NCI-H510A treated with DMSO at 0.1 percent for 48 hours (cell line): ENCODE measurements around the gene SPAG6.
A peak's percentile ranks its signal among the peaks of the same experiment; 100 is the strongest.

ENCODE experiments used
- DNase-seq: peaks from one replicate; lab custom pipeline; 2025; lab: John Stamatoyannopoulos, UW

Gene SPAG6

GRCh38 chr10:22435650-22436049 lies 90.4 kb downstream of the SPAG6 start:
- DNase-seq: no peak

DNA sequence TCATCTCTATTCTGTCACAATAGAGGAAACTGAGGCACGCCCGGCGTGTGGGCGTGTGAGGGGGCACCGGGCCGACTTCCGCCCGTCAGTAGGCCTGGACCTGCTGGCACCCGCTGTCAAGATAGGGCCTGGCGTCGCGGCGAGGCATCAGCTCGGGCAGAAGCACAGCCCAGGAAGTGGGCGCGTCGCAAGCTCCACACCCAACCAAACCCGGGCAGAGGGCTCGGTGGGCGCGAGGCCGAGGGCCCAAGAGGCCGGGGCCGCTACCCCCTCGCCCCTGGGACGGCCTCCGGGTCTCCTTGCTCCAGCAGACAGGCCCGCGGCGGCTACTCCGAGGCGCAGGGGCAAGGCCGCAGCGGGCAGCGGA lies 91.2 kb downstream of the SPAG6 start:
- DNase-seq: no peak

DNA sequence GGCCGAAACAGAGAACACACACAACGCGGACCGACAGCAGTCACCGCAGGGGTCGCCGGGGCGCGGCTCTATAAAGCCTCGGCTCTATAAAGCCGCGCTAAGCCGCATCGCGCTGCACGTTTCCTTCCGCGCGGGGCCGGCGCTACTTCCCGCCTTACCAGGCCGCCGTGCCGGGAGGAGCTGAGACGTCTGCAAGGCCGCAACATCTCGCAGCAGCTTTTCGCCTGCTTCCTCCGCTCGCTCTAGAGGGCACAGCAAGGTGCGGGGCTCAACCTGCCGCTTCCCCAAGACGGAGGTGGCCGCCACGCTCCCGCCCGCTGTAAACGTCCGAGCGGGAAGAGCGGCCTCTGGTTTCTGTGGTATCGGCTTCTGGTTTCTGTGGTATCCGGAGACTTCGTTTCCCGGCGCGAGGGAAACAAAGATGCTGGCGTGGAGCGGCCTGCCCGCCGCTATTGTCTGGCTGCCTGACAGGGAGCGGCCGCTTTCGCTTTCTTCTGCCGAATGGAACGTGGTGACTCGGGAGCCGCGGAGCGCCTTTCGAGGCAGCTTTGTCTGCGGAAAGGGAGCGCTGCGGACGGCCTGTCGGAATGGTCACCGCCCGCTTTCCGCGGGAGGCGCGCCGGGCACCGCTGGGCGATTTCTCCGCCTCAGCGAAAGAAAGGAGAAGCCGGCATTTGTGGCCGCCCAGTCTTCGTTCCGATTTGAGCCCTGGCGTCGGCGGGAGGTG lies 91.8 kb downstream of the SPAG6 start:
- peak; percentile 69 for DNase-seq

GRCh38 chr10:22437620-22438588 lies 92.6 kb downstream of the SPAG6 start:
- peak; percentile 35 for DNase-seq

GRCh38 chr10:22438711-22439110 lies 93.4 kb downstream of the SPAG6 start:
- no peak for DNase-seq

- DNase-seq: no peak
These were observed 96.8 kb downstream of the SPAG6 start for GRCh38 chr10:22442063-22442462.

- DNase-seq: no peak
These were observed 97.2 kb downstream of the SPAG6 start for GRCh38 chr10:22442468-22442867.

DNA sequence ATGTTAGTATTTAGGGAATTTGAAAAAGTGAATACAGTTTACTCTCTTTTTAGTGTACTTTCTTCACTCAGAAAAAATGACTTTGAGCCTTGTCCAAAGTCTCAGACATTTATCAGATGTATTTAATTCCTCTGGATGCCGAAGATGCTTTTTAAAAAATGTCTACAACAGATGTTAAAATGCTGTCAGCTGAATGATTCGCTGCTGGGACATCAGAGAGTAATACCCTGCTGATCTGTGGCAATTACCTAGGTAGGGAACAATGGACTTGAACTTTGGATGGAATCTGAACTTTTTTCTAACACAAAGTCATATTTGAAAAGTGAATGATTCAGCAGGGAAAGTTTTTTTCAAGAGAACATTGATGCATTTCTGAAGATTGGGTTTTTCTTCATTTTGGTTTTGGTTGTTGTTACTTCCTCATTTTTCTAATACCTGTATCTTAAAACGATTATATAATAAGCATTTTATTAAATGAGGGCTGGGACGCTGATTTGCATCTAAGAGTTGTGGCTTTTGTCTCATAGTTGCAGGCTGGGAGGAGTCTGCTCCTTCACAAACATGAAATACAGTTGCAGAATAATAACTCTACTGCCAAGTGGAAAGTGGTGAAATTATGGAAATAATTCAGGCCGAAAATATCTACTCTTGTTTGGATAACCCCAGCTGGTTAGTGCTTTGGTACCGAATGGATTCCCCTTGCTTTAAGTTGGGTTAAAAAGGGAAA lies 98.0 kb downstream of the SPAG6 start:
- no peak for DNase-seq

DNA sequence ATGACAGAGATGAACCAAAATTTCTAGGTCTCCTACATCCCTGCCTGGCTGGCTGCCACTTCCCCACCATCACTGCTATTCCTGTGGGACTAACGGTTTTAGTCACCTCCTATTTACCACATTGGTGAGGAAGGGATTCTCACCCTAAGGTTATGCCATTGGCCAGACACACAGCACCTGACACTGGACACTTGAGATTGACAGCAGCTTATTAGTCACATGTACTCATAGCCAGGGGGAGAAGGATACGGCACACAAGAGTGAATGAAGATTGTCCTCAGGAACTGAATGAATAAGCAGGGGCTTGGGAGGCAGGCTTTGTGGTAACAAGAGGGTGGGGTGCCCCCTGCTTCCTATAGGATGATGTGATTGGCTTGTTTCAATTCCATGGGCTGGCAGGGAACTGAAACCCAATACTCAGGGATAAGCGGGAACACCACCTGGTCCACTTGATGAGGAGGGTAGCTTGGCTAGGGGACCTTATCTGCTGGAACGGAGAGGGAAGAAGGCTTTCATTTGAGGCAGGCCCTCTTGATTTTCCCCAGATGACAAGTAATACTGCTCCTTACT lies 99.0 kb downstream of the SPAG6 start:
- DNase-seq: no peak

DNA sequence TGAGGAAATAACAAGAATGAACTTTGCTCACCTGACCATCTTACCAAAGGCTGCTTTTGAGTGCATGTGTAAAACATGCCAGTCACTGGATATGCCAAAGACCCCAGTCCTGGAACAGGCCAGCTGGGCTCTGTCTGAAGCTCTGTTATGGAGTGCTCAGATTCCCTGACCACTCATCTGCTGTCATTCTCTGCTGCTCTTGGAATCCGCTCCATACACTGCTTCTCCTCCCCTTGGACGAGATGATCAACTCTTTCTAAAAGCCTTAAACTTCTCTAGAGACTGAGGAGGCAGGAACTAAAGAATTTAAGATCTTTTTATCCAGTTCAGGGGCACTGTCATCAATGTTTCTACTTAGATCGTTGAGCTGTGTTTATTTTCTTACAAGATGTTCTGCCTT lies 100.2 kb downstream of the SPAG6 start:
- DNase-seq: no peak

DNA sequence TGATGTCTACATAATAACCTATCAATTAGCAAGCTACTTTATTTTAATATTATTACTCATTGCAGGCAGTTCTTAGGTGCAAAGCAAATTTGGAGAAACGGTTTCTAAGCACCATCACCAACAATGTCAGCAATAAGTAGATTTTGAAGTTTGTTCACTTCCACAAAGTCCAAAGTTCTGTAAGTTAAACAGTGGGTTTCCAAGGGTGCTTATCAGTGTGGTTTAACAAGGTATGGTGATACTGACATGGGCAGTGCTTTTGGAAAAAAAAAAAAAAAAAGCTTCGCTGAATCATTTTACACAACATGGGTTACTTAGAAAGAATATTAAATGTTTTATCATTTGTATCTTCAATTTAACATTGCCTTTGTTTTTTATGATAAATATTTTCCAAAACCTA lies 101.8 kb downstream of the SPAG6 start:
- no peak for DNase-seq

- no peak for DNase-seq
These were observed 106.0 kb downstream of the SPAG6 start for GRCh38 chr10:22451346-22451745.

DNA sequence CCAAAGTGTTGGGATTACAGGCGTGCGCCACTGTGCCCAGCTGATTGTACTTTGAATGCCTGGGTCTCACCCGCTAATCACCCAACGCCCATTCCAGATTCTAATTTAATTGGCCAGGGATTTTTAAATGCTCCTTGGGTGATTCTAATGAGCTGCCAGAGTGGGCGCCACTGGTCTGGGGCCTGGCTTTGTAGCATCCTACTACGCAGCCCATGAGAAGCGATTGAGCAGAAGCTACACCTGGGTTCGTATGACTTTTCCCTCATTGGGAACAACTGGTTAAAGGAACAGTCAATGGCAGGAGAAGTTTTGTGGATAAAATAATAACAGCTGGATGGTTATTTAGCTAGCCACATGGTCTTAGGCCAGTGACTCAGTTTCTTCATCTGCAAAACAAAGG lies 108.0 kb downstream of the SPAG6 start:
- no peak for DNase-seq

- DNase-seq: peak; percentile 53
These were observed 108.8 kb downstream of the SPAG6 start for GRCh38 chr10:22453948-22454591.

- no peak for DNase-seq
These were observed 109.3 kb downstream of the SPAG6 start for GRCh38 chr10:22454634-22455033.

GRCh38 chr10:22455068-22455857 lies 110.0 kb downstream of the SPAG6 start:
- DNase-seq: no peak

DNA sequence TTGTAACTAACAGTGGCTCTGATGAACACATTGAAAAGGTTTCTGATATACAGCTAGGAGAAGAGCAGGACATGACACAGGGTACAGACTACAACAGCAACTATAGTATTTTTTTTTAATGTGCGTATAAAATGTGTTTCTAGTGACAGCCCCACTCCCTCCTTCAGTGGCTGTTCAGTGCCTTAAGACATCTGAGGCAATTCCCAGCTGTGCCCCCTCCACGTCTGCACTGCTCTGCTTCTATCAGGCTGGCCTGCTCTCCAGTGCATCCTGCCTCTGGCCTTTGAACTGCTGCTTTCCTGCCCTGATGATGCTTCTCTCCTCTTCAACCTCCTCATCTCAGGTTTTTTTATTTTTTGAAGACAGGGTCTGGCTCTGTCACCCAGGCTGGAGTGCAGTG lies 111.2 kb downstream of the SPAG6 start:
- no peak for DNase-seq

DNA sequence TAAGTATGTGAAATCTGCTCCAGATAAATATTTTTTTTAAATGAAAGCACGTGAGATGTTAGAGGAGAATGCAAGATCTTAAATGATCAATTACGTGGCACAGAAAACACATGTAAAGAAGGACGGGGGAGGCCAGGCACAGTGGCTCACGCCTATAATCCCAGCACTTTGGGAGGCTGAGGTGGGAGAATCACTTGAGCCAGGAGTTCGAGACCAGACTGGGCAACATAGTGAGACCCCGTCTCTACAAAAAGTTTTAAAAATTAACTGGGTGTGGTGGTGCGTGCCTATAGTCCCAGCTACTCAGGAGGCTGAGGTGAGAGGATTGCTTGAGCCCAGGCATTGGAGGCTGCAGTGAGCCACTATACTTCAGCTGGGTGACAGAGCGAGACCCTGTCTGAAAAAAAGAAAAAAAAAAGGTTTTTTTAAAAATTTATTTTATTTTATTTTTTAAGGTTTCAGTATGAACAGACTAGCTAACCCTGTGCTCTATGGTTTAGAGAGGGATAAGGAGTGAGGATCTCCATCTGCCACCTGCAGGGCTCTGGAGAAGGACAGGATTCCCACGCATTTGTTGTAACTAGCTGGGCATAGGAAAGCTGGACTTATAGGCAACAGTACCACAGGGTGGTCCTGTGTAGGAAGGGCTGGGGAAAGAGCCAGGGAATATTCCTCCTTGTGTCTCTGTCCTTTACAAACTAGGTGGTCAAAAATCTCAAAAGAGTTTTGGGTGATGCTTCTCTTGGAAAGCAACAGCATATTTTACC lies 113.2 kb downstream of the SPAG6 start:
- no peak for DNase-seq

GRCh38 chr10:22459496-22459895 lies 114.2 kb downstream of the SPAG6 start:
- no peak for DNase-seq

DNA sequence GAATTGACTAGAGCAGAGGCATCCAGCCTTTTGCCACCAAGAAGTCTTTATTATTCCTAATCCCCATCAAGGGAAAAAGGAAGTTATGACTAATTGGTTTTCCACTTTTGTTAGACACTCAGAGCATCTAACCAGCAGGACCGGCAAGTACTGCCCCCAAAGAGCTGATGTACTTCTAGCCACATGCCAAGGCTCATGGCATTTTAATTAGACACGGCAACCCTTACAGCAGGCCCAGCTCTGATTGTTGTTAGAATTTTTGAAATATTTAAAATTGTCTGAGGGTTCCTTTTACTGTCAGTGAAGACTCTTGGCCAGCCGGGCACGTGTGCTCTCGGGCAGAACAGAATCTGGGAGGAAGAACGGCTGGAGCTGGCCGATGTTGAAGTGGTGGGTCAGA lies 114.8 kb downstream of the SPAG6 start:
- DNase-seq: no peak
